Lung (tissue), 12 donors: ENCODE data around the gene PACSIN3. TPM values are rescaled to one million over a fixed set of nuclear protein-coding genes. Genes with fewer than 3 reads are reported as not detected.

Experiments
- ATAC-seq: fragments of 200-7000 bp; cut with Tn5 transposase; one replicate; pipeline ENCODE4 v1.9.1; 2020; ENCODE audit warnings: moderate number of reproducible peaks; ENCODE audit not compliant: insufficient read depth, low FRiP score
- DNase-seq, 3 donors: peaks; one replicate each; pipeline ENCODE4 v3.0.0-alpha.2; 2013 to 2017
- H3K27ac ChIP-seq, 2 donors: one replicate each; pipeline ENCODE4 v1.5.1; 2013; ENCODE audit warnings: mild to moderate bottlenecking in 2 of 2, moderate library complexity in 2 of 2, control low read depth in 1 of 2, inconsistent platforms in 1 of 2, low read depth in 1 of 2, low read length in 1 of 2
- H3K27me3 ChIP-seq, 3 donors: one replicate each; pipeline ENCODE4 v1.5.1; 2013; ENCODE audit warnings: low read length in 2 of 3; ENCODE audit not compliant: control insufficient read depth in 3 of 3, insufficient read depth in 3 of 3
- H3K36me3 ChIP-seq, 4 donors: one replicate each; pipeline ENCODE4 v1.5.1; 2013; ENCODE audit warnings: low read length in 4 of 4, mild to moderate bottlenecking in 1 of 4, moderate library complexity in 1 of 4; ENCODE audit not compliant: control insufficient read depth in 4 of 4, insufficient read depth in 4 of 4
- H3K4me1 ChIP-seq, 5 donors: one replicate each; pipeline ENCODE4 v1.5.1; 2013; ENCODE audit warnings: low read length in 5 of 5, mild to moderate bottlenecking in 2 of 5, moderate library complexity in 1 of 5; ENCODE audit not compliant: control insufficient read depth in 5 of 5, insufficient read depth in 5 of 5
- H3K4me3 ChIP-seq: one replicate; pipeline ENCODE4 v1.5.1; 2013; ENCODE audit warnings: mild to moderate bottlenecking, control low read depth, moderate library complexity
- H3K9ac ChIP-seq, 2 donors: one replicate each; pipeline ENCODE4 v1.5.1; 2013; ENCODE audit warnings: low read length in 2 of 2, control low read depth in 1 of 2; ENCODE audit not compliant: insufficient read depth in 1 of 2
- H3K9me3 ChIP-seq, 4 donors: one replicate each; pipeline ENCODE4 v1.5.1; 2013; ENCODE audit warnings: low read length in 3 of 4, mild to moderate bottlenecking in 1 of 4, moderate library complexity in 1 of 4; ENCODE audit not compliant: control insufficient read depth in 4 of 4, insufficient read depth in 3 of 4
- CTCF ChIP-seq: IDR thresholded peaks from 2 replicates; pipeline ENCODE4 v1.5.1; 2012; ENCODE audit warnings: mild to moderate bottlenecking; ENCODE audit errors: control extremely low read depth, extremely low read depth
- WGBS, 2 donors: extraction: QIAGEN DNeasy Blood & Tissue Kit; methylation state at CpG; one replicate each; pipeline ENCODE4 v1.1.7; 2013; 5-methylcytosine and 5-hydroxymethylcytosine counted together
- polyA plus RNA-seq, 2 donors: library from polyadenylated mRNA; stranded (reverse); fragments of 200-250 nt; gene quantifications; one replicate each; pipeline ENCODE4 v1.2.1, GENCODE V29; 2013
- total RNA-seq, 2 donors: library from RNA; depleted of rRNA in 1 of 2; stranded (reverse); fragments of >200 nt in 1 of 2; gene quantifications; one replicate each; pipeline ENCODE4 v1.2.1, GENCODE V29; 2014 to 2021
- donor health status: control.
- donor health status: control.
- donor health status: Bipolar disorder and iron deficiency.
- donor health status: healthy.
- donor health status: DM: yes; HTN: yes; CAD: no.

The PACSIN3 gene
- total and polyA plus RNA-seq, 4 donors = 20.6 to 53.3 (median 36.3) TPM

- H3K9me3 ChIP-seq = no peaks in the 10 kb centered on the region
- ATAC-seq (no peak), DNase-seq (no peak)
- peaks cover 0 to 11% (median 4%) of the 10 kb centered on the region in 4 donors for H3K36me3 ChIP-seq
- no peak overlapping the region for H3K4me3 ChIP-seq
- H3K4me1 ChIP-seq = no peaks in the 10 kb centered on the region
- H3K27me3 ChIP-seq = no peaks in the 10 kb centered on the region
- no peak for TF ChIP-seq CTCF
- H3K27ac ChIP-seq = no peak overlapping the region
- H3K9ac ChIP-seq = no peak overlapping the region
- WGBS, 2 donors = 87 to 88% methylated on average over 7 of the region's 7 CpGs
These were observed 39.5 kb upstream of the PACSIN3 start for GRCh38 chr11:47225552-47226400.

GRCh38 chr11:47222696-47223095, 36.5 kb upstream of the PACSIN3 start:
- no peak for ATAC-seq

GRCh38 chr11:47220401-47220821, 34.2 kb upstream of the PACSIN3 start:
- no peaks in the 10 kb centered on the region for H3K9me3 ChIP-seq
- DNase-seq (no peak), ATAC-seq (no peak)
- peaks cover 5 to 16% (median 7%) of the 10 kb centered on the region in 5 donors for H3K4me1 ChIP-seq
- no peaks in the 10 kb centered on the region for H3K27me3 ChIP-seq
- no peak overlapping the region for H3K9ac ChIP-seq
- TF ChIP-seq CTCF = no peak
- H3K27ac ChIP-seq = peak overlapping the region in 1 of 2 donors; percentile 43
- no peak overlapping the region for H3K4me3 ChIP-seq
- 52 to 67% methylated on average over 1 of the region's 1 CpG for WGBS, 2 donors
- peaks cover 0 to 14% (median 5%) of the 10 kb centered on the region in 4 donors for H3K36me3 ChIP-seq

More at GRCh38 chr11:47222696-47223095, 36.5 kb upstream of the PACSIN3 start:
- no peaks in the 10 kb centered on the region for H3K9me3 ChIP-seq
- H3K9ac ChIP-seq = no peak overlapping the region
- H3K36me3 ChIP-seq = peaks cover 0 to 12% (median 7%) of the 10 kb centered on the region in 4 donors
- no peak overlapping the region for H3K4me3 ChIP-seq
- TF ChIP-seq CTCF = no peak
- H3K27me3 ChIP-seq = no peaks in the 10 kb centered on the region
- DNase-seq = no peak
- peaks cover 0 to 6% (median 0%) of the 10 kb centered on the region in 5 donors for H3K4me1 ChIP-seq
- 95 to 96% methylated on average over 2 of the region's 2 CpGs for WGBS, 2 donors
- H3K27ac ChIP-seq = no peak overlapping the region
